Umbilical cord (tissue), 1 donor: ENCODE results near the gene FKBP14. TPM values are rescaled to one million over a fixed set of nuclear protein-coding genes. Genes with fewer than 3 reads are reported as not detected.

Source experiments
- total RNA-seq: library from RNA; depleted of rRNA; stranded (reverse); fragments of >200 nt; gene quantifications from one replicate; pipeline ENCODE4 v1.2.3, GENCODE V29; 2014; ENCODE audit warnings: low replicate concordance; ENCODE audit not compliant: insufficient read depth

The FKBP14 gene
- total RNA-seq, 1 donor from 2014 or later = 55.4 TPM

Other genes with a start within 250 kb of the FKBP14 start
- 7.5 TPM for gene WIPF3, start 220.2 kb downstream of the FKBP14 start, total RNA-seq
- 42.1 TPM for gene SCRN1, start 36.9 kb downstream of the FKBP14 start, total RNA-seq
- gene PLEKHA8, start 1.7 kb upstream of the FKBP14 start, total RNA-seq = 13.0 TPM
- 106 TPM for gene MTURN, start 108.3 kb upstream of the FKBP14 start, total RNA-seq